HFF-Myc (cell line): ENCODE results near the gene SP8.
"Not testable (repeated sequence)": the region's sequence is repeated elsewhere in the genome, so short reads cannot be mapped to it uniquely, and the experiment has no call there.

ENCODE experiments used
- DNase-seq: peaks from one replicate; pipeline ENCODE4 v3.0.0-alpha.2; 2011; ENCODE audit warnings: low read depth; ENCODE audit errors: extremely low read depth
- H3K4me3 ChIP-seq: replicated peaks from 2 replicates; pipeline ENCODE4 v1.5.1; 2011; ENCODE audit warnings: low read depth, mild to moderate bottlenecking, control low read depth, low read length
- CTCF ChIP-seq: IDR thresholded peaks from 2 replicates; pipeline ENCODE4 v1.5.1; 2012; ENCODE audit warnings: mild to moderate bottlenecking, low read depth, low read length, control low read depth; ENCODE audit errors: missing control alignments

Gene SP8

GRCh38 chr7:20786779-20787659 is at the start of gene SP8:
TSS of gene SP8 (minus strand) at chr7:20786886. CDS start at chr7:20786798, 88 bp downstream.
- DNase-seq, result no peak
- no peak within 1 kb of the TSS for H3K4me3 ChIP-seq

GRCh38 chr7:20836424-20836823 is 49.7 kb upstream of the SP8 start:
- H3K4me3 ChIP-seq, DNase-seq: not testable (repeated sequence)

More at GRCh38 chr7:20786779-20787659, at the start of gene SP8:
- no peak for TF ChIP-seq CTCF

GRCh38 chr7:20835111-20835750 is 48.5 kb upstream of the SP8 start:
- no peak for TF ChIP-seq CTCF
- H3K4me3 ChIP-seq, result no peak overlapping the region
- no peak for DNase-seq

GRCh38 chr7:20834656-20835055 is 48.0 kb upstream of the SP8 start:
- no peak for DNase-seq
- no peak for TF ChIP-seq CTCF
- H3K4me3 ChIP-seq, result no peak overlapping the region

GRCh38 chr7:20831956-20832355 is 45.3 kb upstream of the SP8 start:
- no peak for DNase-seq
- TF ChIP-seq CTCF, result no peak

GRCh38 chr7:20831451-20831850 is 44.8 kb upstream of the SP8 start:
- TF ChIP-seq CTCF, result no peak
- no peak overlapping the region for H3K4me3 ChIP-seq
- no peak for DNase-seq

More at GRCh38 chr7:20831956-20832355, 45.3 kb upstream of the SP8 start:
- H3K4me3 ChIP-seq, result no peak overlapping the region

GRCh38 chr7:20828947-20829346 is 42.3 kb upstream of the SP8 start:
- H3K4me3 ChIP-seq, result no peak overlapping the region
- no peak for DNase-seq
- TF ChIP-seq CTCF, result no peak
